ENCODE measurements around the gene TH.

DNA sequence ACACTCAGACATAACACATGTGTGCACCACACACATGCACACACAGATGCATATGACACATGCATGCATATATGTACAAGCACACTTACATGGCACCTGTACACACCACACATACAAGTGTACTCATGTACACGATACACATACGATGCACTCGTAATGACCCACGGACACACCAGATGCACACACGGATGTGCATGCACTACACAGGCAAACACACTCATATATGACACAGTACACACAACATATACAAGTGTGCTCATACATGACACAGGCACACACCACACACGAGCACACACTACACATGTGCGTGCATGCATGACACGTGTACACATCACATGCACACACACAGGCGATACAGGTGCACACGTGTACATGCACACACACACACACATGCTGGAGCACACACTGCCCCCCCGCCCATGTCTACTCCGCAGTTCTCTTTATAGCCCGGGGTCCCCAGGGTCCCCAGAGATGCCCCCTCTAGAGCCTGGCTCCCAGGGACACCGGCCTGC is 4.8 kb upstream of the TH start:
- TF ChIP-seq GATA3 (IDR thresholded peaks at IDR 0.05; ENCODE audit: low read depth, low read length) = no peak
- no peak for TF ChIP-seq GATA2 (IDR thresholded peaks at IDR 0.05; ENCODE audit: low read depth, low read length)
